H9 (cell line): ENCODE data around the gene ATP1A2. TPM values are rescaled to one million over a fixed set of nuclear protein-coding genes. Genes with fewer than 3 reads are reported as not detected.

Source experiments
- DNase-seq: peaks from one replicate; pipeline ENCODE4 v3.0.0-alpha.2; 2017
- H2AFZ ChIP-seq: one replicate; pipeline ENCODE4 v1.6.1; 2013; ENCODE audit warnings: mild to moderate bottlenecking, low read length, control low read depth, moderate library complexity
- H2AK5ac ChIP-seq: 2 replicates; pipeline ENCODE4 v1.6.1; 2013; ENCODE audit warnings: low read length, control low read depth, mixed read lengths; ENCODE audit not compliant: insufficient read length
- H2BK120ac ChIP-seq: one replicate; pipeline ENCODE4 v1.6.1; 2013; ENCODE audit warnings: low read depth, mild to moderate bottlenecking, low read length, control low read depth, inconsistent platforms; ENCODE audit not compliant: poor library complexity, severe bottlenecking
- H2BK12ac ChIP-seq: 2 replicates; pipeline ENCODE4 v1.6.1; 2013; ENCODE audit warnings: low read length, control low read depth, mixed read lengths, low read depth; ENCODE audit not compliant: insufficient read length
- H2BK15ac ChIP-seq: 2 replicates; pipeline ENCODE4 v1.6.1; 2013; ENCODE audit warnings: low read depth, low read length, control low read depth
- H2BK20ac ChIP-seq: one replicate; pipeline ENCODE4 v1.6.1; 2013; ENCODE audit warnings: low read depth, mild to moderate bottlenecking, low read length, control low read depth, inconsistent platforms; ENCODE audit not compliant: poor library complexity, severe bottlenecking
- H2BK5ac ChIP-seq: 2 replicates; pipeline ENCODE4 v1.6.1; 2013; ENCODE audit warnings: low read length, control low read depth, mixed read lengths; ENCODE audit not compliant: insufficient read length
- H3K14ac ChIP-seq: 2 replicates; pipeline ENCODE4 v1.6.1; 2013; ENCODE audit warnings: low read length, control low read depth; ENCODE audit not compliant: insufficient read depth
- H3K18ac ChIP-seq: 2 replicates; pipeline ENCODE4 v1.6.1; 2013; ENCODE audit warnings: low read depth, mild to moderate bottlenecking, mixed read lengths, low read length, control low read depth; ENCODE audit not compliant: insufficient read length
- H3K23ac ChIP-seq: 2 replicates; pipeline ENCODE4 v1.6.1; 2013; ENCODE audit warnings: low read length, control low read depth, mixed read lengths, low read depth; ENCODE audit not compliant: insufficient read length
- H3K23me2 ChIP-seq: 2 replicates; pipeline ENCODE4 v1.6.1; 2013; ENCODE audit warnings: low read depth, mild to moderate bottlenecking, mixed read lengths, low read length, control low read depth; ENCODE audit not compliant: insufficient read length, poor library complexity, severe bottlenecking
- H3K27ac ChIP-seq: 2 replicates; pipeline ENCODE4 v1.5.1; 2013; ENCODE audit warnings: low read length, control low read depth, mixed read lengths, low read depth; ENCODE audit not compliant: insufficient read length
- H3K27me3 ChIP-seq: 2 replicates; pipeline ENCODE4 v1.6.1; 2013; ENCODE audit warnings: low read length, control low read depth, inconsistent platforms; ENCODE audit not compliant: insufficient read depth
- H3K4ac ChIP-seq: 2 replicates; pipeline ENCODE4 v1.6.1; 2013; ENCODE audit warnings: low read depth, mild to moderate bottlenecking, control low read depth, inconsistent platforms, low read length, moderate library complexity
- H3K4me1 ChIP-seq: 2 replicates; pipeline ENCODE4 v1.6.1; 2013; ENCODE audit warnings: low read length, control low read depth, inconsistent platforms; ENCODE audit not compliant: insufficient read depth
- H3K4me2 ChIP-seq: 2 replicates; pipeline ENCODE4 v1.6.1; 2013; ENCODE audit warnings: low read length, control low read depth, mixed read lengths; ENCODE audit not compliant: insufficient read length, insufficient read depth
- H3K56ac ChIP-seq: 2 replicates; pipeline ENCODE4 v1.6.1; 2013; ENCODE audit warnings: low read depth, mild to moderate bottlenecking, mixed read lengths, low read length, control low read depth; ENCODE audit not compliant: insufficient read length
- H3K79me1 ChIP-seq: 2 replicates; pipeline ENCODE4 v1.6.1; 2013; ENCODE audit warnings: low read depth, mild to moderate bottlenecking, moderate library complexity, low read length, control low read depth, inconsistent platforms; ENCODE audit not compliant: insufficient read depth, poor library complexity, severe bottlenecking
- H3K79me2 ChIP-seq: 2 replicates; pipeline ENCODE4 v1.6.1; 2013; ENCODE audit warnings: low read length, control low read depth, inconsistent platforms; ENCODE audit not compliant: insufficient read depth
- H3K9ac ChIP-seq: 2 replicates; pipeline ENCODE4 v1.6.1; 2013; ENCODE audit warnings: low read length, control low read depth, mixed read lengths; ENCODE audit not compliant: insufficient read length; ENCODE audit errors: extremely low read depth
- H3K9me3 ChIP-seq: one replicate; pipeline ENCODE4 v1.6.1; 2013; ENCODE audit warnings: low read depth, low read length, inconsistent platforms; ENCODE audit not compliant: control insufficient read depth
- H3T11ph ChIP-seq: one replicate; pipeline ENCODE4 v1.6.1; 2013; ENCODE audit warnings: mild to moderate bottlenecking, low read length, control low read depth, inconsistent platforms
- H4K20me1 ChIP-seq: one replicate; pipeline ENCODE4 v1.6.1; 2013; ENCODE audit not compliant: control insufficient read depth, insufficient read length, insufficient read depth
- H4K5ac ChIP-seq: 2 replicates; pipeline ENCODE4 v1.6.1; 2013; ENCODE audit warnings: low read depth, mild to moderate bottlenecking, mixed read lengths, low read length, control low read depth; ENCODE audit not compliant: insufficient read length
- H4K8ac ChIP-seq: replicated peaks from 2 replicates; pipeline ENCODE4 v1.6.1; 2013; ENCODE audit warnings: low read length, control low read depth, mixed read lengths, low read depth; ENCODE audit not compliant: insufficient read length
- H4K91ac ChIP-seq: 2 replicates; pipeline ENCODE4 v1.6.1; 2013; ENCODE audit warnings: low read depth, mild to moderate bottlenecking, moderate library complexity, mixed read lengths, low read length, control low read depth; ENCODE audit not compliant: insufficient read length
- H3K27ac Mint-ChIP-seq, 3 experiments: 2 replicates in 2 of 3; 3 replicates in 1 of 3; pipeline ENCODE4 v1.8.0; 2020 to 2021; ENCODE audit warnings: mixed read lengths in 3 of 3, mild to moderate bottlenecking in 1 of 3, moderate library complexity in 1 of 3
- H3K27me3 Mint-ChIP-seq: 2 replicates; pipeline ENCODE4 v1.8.0; 2021; ENCODE audit warnings: low read depth, mild to moderate bottlenecking, moderate library complexity, mixed read lengths
- H3K36me3 Mint-ChIP-seq, 3 experiments: 2 replicates in 2 of 3; 3 replicates in 1 of 3; pipeline ENCODE4 v1.8.0; 2020 to 2021; ENCODE audit warnings: low read depth in 3 of 3, mixed read lengths in 3 of 3; ENCODE audit not compliant: insufficient read depth in 1 of 3
- H3K4me1 Mint-ChIP-seq, 2 experiments: 2 replicates each; pipeline ENCODE4 v1.8.0; 2020; ENCODE audit warnings: mixed read lengths in 2 of 2
- H3K4me3 Mint-ChIP-seq, 2 experiments: 2 replicates in 1 of 2; 3 replicates in 1 of 2; pipeline ENCODE4 v1.8.0; 2020 to 2021; ENCODE audit warnings: mild to moderate bottlenecking in 2 of 2, mixed read lengths in 2 of 2, moderate library complexity in 1 of 2
- H3K9me3 Mint-ChIP-seq, 2 experiments: 2 replicates in 1 of 2; 3 replicates in 1 of 2; pipeline ENCODE4 v1.8.0; 2020; ENCODE audit warnings: mild to moderate bottlenecking in 2 of 2, mixed read lengths in 2 of 2, moderate library complexity in 1 of 2
- CTCF ChIP-seq: fragments of 200-600 bp; sonication (generic); conservative IDR thresholded peaks from 3 replicates; pipeline ENCODE4 v1.8.0; 2021; ENCODE audit warnings: antibody characterized with exemption, mild to moderate bottlenecking
- WGBS: extraction: QIAGEN DNeasy Blood & Tissue Kit; methylation state at CpG from one replicate; pipeline ENCODE4 v1.1.7; 2013; ENCODE audit warnings: missing lambda C conversion rate, low lambda C conversion rate, mixed read lengths; ENCODE audit not compliant: insufficient read length; ENCODE audit errors: extremely low coverage; 5-methylcytosine and 5-hydroxymethylcytosine counted together
- total RNA-seq: library from RNA; stranded (reverse); gene quantifications from 2 replicates; pipeline ENCODE4 v1.2.1, GENCODE V29; 2021

The ATP1A2 gene
- total RNA-seq, 1 experiment from 2014 or later, result 3.0 TPM

- H3K27ac ChIP-seq, result no peak overlapping the region
- no peak overlapping the region for H2BK15ac ChIP-seq
- no peak overlapping the region for H3K4me2 ChIP-seq
- no peak overlapping the region for H3K4ac ChIP-seq
- no peak overlapping the region for H3K9ac ChIP-seq
- WGBS, result no CpG with 5 or more reads among the region's 30 CpGs
- no peaks in the 10 kb centered on the region for H3K9me3 ChIP-seq
- no peaks in the 10 kb centered on the region for H4K20me1 ChIP-seq
- no peak overlapping the region for H4K8ac ChIP-seq
- no peak overlapping the region for H2AK5ac ChIP-seq
- H3K27me3 ChIP-seq, result peaks cover 7% of the 10 kb centered on the region; the same call in 1 of the 2 replicates
- H3K18ac ChIP-seq, result no peak overlapping the region
- no peaks in the 10 kb centered on the region for H3K23me2 ChIP-seq
- H4K5ac ChIP-seq, result no peak overlapping the region
- no peak overlapping the region for H3K14ac ChIP-seq
- H4K91ac ChIP-seq, result no peak overlapping the region
- H2BK5ac ChIP-seq, result no peak overlapping the region
- Mint-ChIP-seq H3K27me3 (peaks cover 62% of the 10 kb centered on the region), H3K27ac (no peak overlapping the region), H3K4me3 (no peak overlapping the region), H3K9me3 (no peaks in the 10 kb centered on the region; a peak in 1 of 5 replicates), H3K4me1 (peaks cover 9 to 10% of the 10 kb centered on the region in 2 experiments), H3K36me3 (peaks cover 6 to 21% (median 6%) of the 10 kb centered on the region in 3 experiments; a peak in 5 of 7 replicates)
- H3K23ac ChIP-seq, result no peak overlapping the region
- H3K79me1 ChIP-seq, result no peaks in the 10 kb centered on the region
- no peaks in the 10 kb centered on the region for H3K79me2 ChIP-seq
- no peak overlapping the region for H2AFZ ChIP-seq
- no peak overlapping the region for H2BK12ac ChIP-seq
- no peak overlapping the region for H2BK20ac ChIP-seq
- no peaks in the 10 kb centered on the region; the same call in 1 of the 2 replicates for H3K4me1 ChIP-seq
- TF ChIP-seq CTCF, result no peak
- H3K56ac ChIP-seq, result no peak overlapping the region
- no peak for DNase-seq
- H3T11ph ChIP-seq, result no peak overlapping the region
- no peak overlapping the region for H2BK120ac ChIP-seq
These were observed 30.7 kb upstream of the ATP1A2 start for GRCh38 chr1:160084771-160085321.
